ENCODE data around the gene FBXL7. TPM values are rescaled to one million over a fixed set of nuclear protein-coding genes. Genes with fewer than 3 reads are reported as not detected.

FBXL7 gene
- total and polyA plus RNA-seq, 5 donors, result 10.2 to 22.2 (median 17.9) TPM

- Histone ChIP-seq H3K27me3 (ENCODE audit: control insufficient read depth, insufficient read depth) (no peaks in the 10 kb centered on the region), H3K4me1 (ENCODE audit: control insufficient read depth, insufficient read depth, low read length) (peaks cover 6% of the 10 kb centered on the region), H3K9me3 (ENCODE audit: control insufficient read depth, low read length) (no peaks in the 10 kb centered on the region), H3K4me3 (ENCODE audit: low read length) (no peak overlapping the region), H3K27ac (ENCODE audit: low read length) (no peak overlapping the region)
- ATAC-seq (no peak), DNase-seq (no peak)
- WGBS, result 92% methylated on average over 1 of the region's 1 CpG
- intact Hi-C loops (cut with DNase I), result no loop called here
Observed at GRCh38 chr5:15612915-15613635, 113.1 kb downstream of the FBXL7 start.

- H3K27ac ChIP-seq (ENCODE audit: low read length), result no peak overlapping the region
- H3K9me3 ChIP-seq (ENCODE audit: control insufficient read depth, low read length), result no peaks in the 10 kb centered on the region
- H3K4me1 ChIP-seq (ENCODE audit: control insufficient read depth, insufficient read depth, low read length), result peaks cover 6% of the 10 kb centered on the region
- no peaks in the 10 kb centered on the region for H3K27me3 ChIP-seq (ENCODE audit: control insufficient read depth, insufficient read depth)
- WGBS, result 96% methylated on average over 4 of the region's 4 CpGs
- ATAC-seq (no peak), DNase-seq (no peak)
- intact Hi-C loops (cut with DNase I), result no loop called here
- no peak overlapping the region for H3K4me3 ChIP-seq (ENCODE audit: low read length)
Observed at GRCh38 chr5:15614679-15615078, 114.7 kb downstream of the FBXL7 start.

- Histone ChIP-seq H3K4me3 (ENCODE audit: low read length) (no peak overlapping the region), H3K9me3 (ENCODE audit: control insufficient read depth, low read length) (no peaks in the 10 kb centered on the region), H3K4me1 (ENCODE audit: control insufficient read depth, insufficient read depth, low read length) (peaks cover 2% of the 10 kb centered on the region), H3K27ac (ENCODE audit: low read length) (no peak overlapping the region), H3K27me3 (ENCODE audit: control insufficient read depth, insufficient read depth) (no peaks in the 10 kb centered on the region)
- no peak for ATAC-seq
- intact Hi-C loops (cut with DNase I), result no loop called here
- no peak for DNase-seq
- 64% methylated on average over 6 of the region's 6 CpGs for WGBS
Observed at GRCh38 chr5:15615859-15616258, 115.9 kb downstream of the FBXL7 start.

- no peaks in the 10 kb centered on the region for H3K27me3 ChIP-seq (ENCODE audit: control insufficient read depth, insufficient read depth)
- no peak overlapping the region for H3K4me3 ChIP-seq (ENCODE audit: low read length)
- no peaks in the 10 kb centered on the region for H3K4me1 ChIP-seq (ENCODE audit: control insufficient read depth, insufficient read depth, low read length)
- DNase-seq (no peak), ATAC-seq (no peak)
- no peaks in the 10 kb centered on the region for H3K9me3 ChIP-seq (ENCODE audit: control insufficient read depth, low read length)
- intact Hi-C loops (cut with DNase I), result no loop called here
- WGBS, result 94% methylated on average over 10 of the region's 10 CpGs
- H3K27ac ChIP-seq (ENCODE audit: low read length), result no peak overlapping the region
Observed at GRCh38 chr5:15618938-15619337, 119.0 kb downstream of the FBXL7 start.

DNA sequence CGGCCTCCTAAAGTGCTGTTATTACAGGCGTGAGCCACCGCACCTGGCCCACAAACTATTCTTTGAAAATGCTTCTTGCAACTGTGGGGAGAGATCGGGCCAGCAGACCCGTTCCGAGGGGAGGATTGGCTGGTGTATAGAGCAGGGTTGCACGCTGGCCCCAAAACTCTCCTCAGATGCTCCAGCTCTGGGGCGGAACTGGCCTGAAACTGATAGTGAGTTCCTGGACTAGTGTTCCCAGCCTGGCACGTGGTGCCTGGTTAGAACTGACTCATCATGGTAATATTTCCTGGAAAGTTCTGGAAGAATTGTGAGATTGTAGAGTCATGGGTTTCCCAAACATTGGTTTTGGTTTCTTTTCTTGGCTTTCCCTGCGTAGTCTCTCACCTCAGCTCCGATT, 120.5 kb downstream of the FBXL7 start:
- H3K27me3 ChIP-seq (ENCODE audit: control insufficient read depth, insufficient read depth), result no peaks in the 10 kb centered on the region
- intact Hi-C loops (cut with DNase I), result no loop called here
- no peak overlapping the region for H3K4me3 ChIP-seq (ENCODE audit: low read length)
- H3K27ac ChIP-seq (ENCODE audit: low read length), result no peak overlapping the region
- DNase-seq (peak; percentile 50 to 73 (median 58)), ATAC-seq (peak; percentile 68 to 86)
- 85% methylated on average over 11 of the region's 11 CpGs for WGBS
- H3K9me3 ChIP-seq (ENCODE audit: control insufficient read depth, low read length), result no peaks in the 10 kb centered on the region
- peaks cover 2% of the 10 kb centered on the region for H3K4me1 ChIP-seq (ENCODE audit: control insufficient read depth, insufficient read depth, low read length)

DNA sequence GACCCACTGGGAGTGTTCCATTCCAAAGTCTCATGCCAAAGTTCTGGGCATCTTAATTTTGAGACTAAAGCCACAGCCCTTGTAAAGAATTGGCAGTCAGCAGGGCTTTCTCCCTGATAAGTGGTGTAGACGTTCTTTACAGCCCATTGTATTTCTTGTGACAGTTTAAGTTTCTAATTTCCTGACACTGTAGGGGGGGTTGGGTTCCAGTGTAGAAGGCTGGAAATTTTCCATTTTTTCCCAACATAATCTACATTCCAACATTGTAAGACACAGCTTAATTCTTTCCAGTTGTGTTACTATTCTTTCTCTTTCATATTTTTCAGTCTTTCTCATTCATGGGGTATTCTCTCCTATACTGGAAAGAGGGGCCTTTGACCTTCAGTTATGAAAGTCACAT, 121.1 kb downstream of the FBXL7 start:
- Histone ChIP-seq H3K4me1 (ENCODE audit: control insufficient read depth, insufficient read depth, low read length) (peaks cover 2% of the 10 kb centered on the region), H3K27me3 (ENCODE audit: control insufficient read depth, insufficient read depth) (no peaks in the 10 kb centered on the region), H3K27ac (ENCODE audit: low read length) (no peak overlapping the region), H3K9me3 (ENCODE audit: control insufficient read depth, low read length) (no peaks in the 10 kb centered on the region), H3K4me3 (ENCODE audit: low read length) (no peak overlapping the region)
- intact Hi-C loops (cut with DNase I), result no loop called here
- 17% methylated on average over 1 of the region's 1 CpG for WGBS
- DNase-seq (no peak), ATAC-seq (peak in 1 of 2 donors; percentile 24)

GRCh38 chr5:15623794-15624193, 123.8 kb downstream of the FBXL7 start:
- no peaks in the 10 kb centered on the region for H3K27me3 ChIP-seq (ENCODE audit: control insufficient read depth, insufficient read depth)
- no peak overlapping the region for H3K27ac ChIP-seq (ENCODE audit: low read length)
- peaks cover 6% of the 10 kb centered on the region for H3K4me1 ChIP-seq (ENCODE audit: control insufficient read depth, insufficient read depth, low read length)
- H3K4me3 ChIP-seq (ENCODE audit: low read length), result no peak overlapping the region
- DNase-seq (no peak), ATAC-seq (no peak)
- intact Hi-C loops (cut with DNase I), result no loop called here
- H3K9me3 ChIP-seq (ENCODE audit: control insufficient read depth, low read length), result no peaks in the 10 kb centered on the region
- WGBS, result 94% methylated on average over 2 of the region's 2 CpGs

DNA sequence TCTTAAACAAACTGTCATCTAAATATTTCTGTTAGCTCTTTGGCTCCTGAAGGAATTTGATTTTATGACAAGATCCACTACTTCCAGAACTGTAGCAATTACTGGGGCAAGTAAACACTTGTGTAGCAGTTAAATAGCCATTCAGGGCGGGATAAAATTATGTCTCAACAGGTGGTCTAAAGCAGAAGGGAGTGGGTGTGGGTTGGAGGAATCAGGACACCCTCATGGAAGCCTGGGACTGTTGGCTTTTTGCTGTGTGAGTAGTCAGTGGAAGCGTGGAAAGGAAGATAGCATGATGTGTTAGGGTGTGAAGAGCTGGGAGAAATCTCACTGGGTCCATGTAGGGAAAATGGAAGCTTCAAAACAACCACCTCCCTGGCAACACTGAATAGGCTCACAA, 127.1 kb downstream of the FBXL7 start:
- H3K9me3 ChIP-seq (ENCODE audit: control insufficient read depth, low read length), result no peaks in the 10 kb centered on the region
- no peak for DNase-seq
- peaks cover 6% of the 10 kb centered on the region for H3K4me1 ChIP-seq (ENCODE audit: control insufficient read depth, insufficient read depth, low read length)
- intact Hi-C loops (cut with DNase I), result no loop called here
- H3K27ac ChIP-seq (ENCODE audit: low read length), result no peak overlapping the region
- ATAC-seq, result no peak
- 72% methylated on average over 2 of the region's 2 CpGs for WGBS
- H3K27me3 ChIP-seq (ENCODE audit: control insufficient read depth, insufficient read depth), result no peaks in the 10 kb centered on the region
- no peak overlapping the region for H3K4me3 ChIP-seq (ENCODE audit: low read length)

DNA sequence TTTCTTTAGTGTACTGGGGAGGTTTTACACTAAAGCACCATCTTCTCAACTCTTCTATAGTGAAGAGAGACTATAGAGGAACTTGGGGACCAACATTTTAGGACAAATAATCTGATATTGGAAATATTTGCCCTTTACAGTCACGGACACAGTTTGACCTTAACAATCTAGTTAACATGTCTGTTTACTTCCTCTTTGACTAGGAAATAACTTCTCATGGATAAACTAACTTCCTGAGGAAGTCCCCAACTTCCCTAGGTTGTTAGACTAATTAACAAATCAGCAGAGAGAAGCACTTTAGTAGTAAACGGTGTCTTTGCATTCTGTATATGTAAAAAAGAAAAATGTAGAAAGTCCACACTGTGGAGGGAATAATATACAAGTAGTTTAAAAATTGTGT, 127.7 kb downstream of the FBXL7 start:
- ATAC-seq (no peak), DNase-seq (no peak)
- no peak overlapping the region for H3K27ac ChIP-seq (ENCODE audit: low read length)

DNA sequence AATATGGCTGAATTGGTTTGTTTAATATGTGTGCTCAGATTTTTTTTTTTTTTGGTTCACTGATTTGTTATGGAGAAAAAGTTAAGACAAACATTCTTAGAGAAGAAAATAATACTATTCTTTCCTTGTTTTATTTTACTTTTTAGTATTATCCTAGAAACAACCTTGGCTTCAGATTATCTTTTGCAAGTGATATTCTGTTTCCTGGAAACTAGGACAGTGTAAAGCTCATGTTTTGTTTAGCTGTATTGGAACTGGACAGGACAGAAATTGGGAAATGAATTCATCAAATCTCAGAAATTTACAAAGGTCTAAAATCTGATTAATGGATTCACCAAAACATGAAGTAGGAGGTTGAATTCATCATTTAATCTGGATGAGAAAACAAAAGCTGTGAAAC, 130.5 kb downstream of the FBXL7 start:
- H3K4me1 ChIP-seq (ENCODE audit: control insufficient read depth, insufficient read depth, low read length), result peaks cover 4% of the 10 kb centered on the region
- no peaks in the 10 kb centered on the region for H3K9me3 ChIP-seq (ENCODE audit: control insufficient read depth, low read length)
- no peak overlapping the region for H3K4me3 ChIP-seq (ENCODE audit: low read length)
- intact Hi-C loops (cut with DNase I), result no loop called here
- ATAC-seq (no peak), DNase-seq (no peak)
- H3K27ac ChIP-seq (ENCODE audit: low read length), result no peak overlapping the region
- no peaks in the 10 kb centered on the region for H3K27me3 ChIP-seq (ENCODE audit: control insufficient read depth, insufficient read depth)

More for the DNA sequence above, 127.7 kb downstream of the FBXL7 start:
- Histone ChIP-seq H3K4me3 (ENCODE audit: low read length) (no peak overlapping the region), H3K4me1 (ENCODE audit: control insufficient read depth, insufficient read depth, low read length) (peaks cover 6% of the 10 kb centered on the region), H3K27me3 (ENCODE audit: control insufficient read depth, insufficient read depth) (no peaks in the 10 kb centered on the region), H3K9me3 (ENCODE audit: control insufficient read depth, low read length) (no peaks in the 10 kb centered on the region)
- 61% methylated on average over 2 of the region's 2 CpGs for WGBS
- intact Hi-C loops (cut with DNase I), result no loop called here

- no peak overlapping the region for H3K27ac ChIP-seq (ENCODE audit: low read length)
- H3K4me1 ChIP-seq (ENCODE audit: control insufficient read depth, insufficient read depth, low read length), result peaks cover 3% of the 10 kb centered on the region
- intact Hi-C loops (cut with DNase I), result no loop called here
Observed at GRCh38 chr5:15634591-15635288, 134.8 kb downstream of the FBXL7 start.

More at GRCh38 chr5:15634591-15635288, 134.8 kb downstream of the FBXL7 start:
- DNase-seq (no peak), ATAC-seq (peak in 1 of 2 donors; percentile 45)
- Histone ChIP-seq H3K9me3 (ENCODE audit: control insufficient read depth, low read length) (no peaks in the 10 kb centered on the region), H3K4me3 (ENCODE audit: low read length) (no peak overlapping the region), H3K27me3 (ENCODE audit: control insufficient read depth, insufficient read depth) (no peaks in the 10 kb centered on the region)
- 97% methylated on average over 4 of the region's 4 CpGs for WGBS

Measured in right cardiac atrium (tissue), 5 donors.